ENCODE data around the gene IL10RA. TPM values are rescaled to one million over a fixed set of nuclear protein-coding genes. Genes with fewer than 3 reads are reported as not detected.

IL10RA gene
- total and polyA plus RNA-seq, 9 of the 15 experiments (the other 6 are each of a cell fraction or from before 2014, with no cell fraction given), result 0.17 to 17.3 (median 2.9) TPM

DNA sequence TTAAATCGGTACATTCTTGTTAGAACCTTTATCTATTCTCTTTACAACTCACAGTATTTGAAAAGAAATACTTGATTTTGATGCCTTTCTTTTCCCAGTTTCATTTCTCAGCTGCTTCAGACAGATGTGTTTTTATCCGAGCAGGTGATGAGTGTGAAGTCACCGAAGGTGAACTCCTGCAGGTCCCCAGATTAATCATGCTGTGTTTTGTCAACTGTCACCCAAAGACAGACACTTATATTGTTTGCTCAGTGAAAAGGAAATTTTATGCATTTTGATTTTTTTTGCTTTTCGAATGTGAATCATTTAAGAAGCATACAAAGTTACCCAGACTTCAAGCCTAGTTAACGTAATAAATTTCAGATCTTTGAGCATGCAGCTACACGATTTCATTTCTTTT is 49.2 kb upstream of the IL10RA start:
- TF ChIP-seq DACH1 (IDR thresholded peaks at IDR 0.05; ENCODE audit: partially characterized antibody) (no peak), TARDBP (IDR thresholded peaks at IDR 0.05) (no peak)
- Histone ChIP-seq H4K20me1 (replicated peaks; ENCODE audit: control insufficient read depth, insufficient read depth, low read length) (no peaks in the 10 kb centered on the region; the same call in 1 of the 2 replicates), H3K4me1 (replicated peaks in 1 of 2; ENCODE audit: control insufficient read depth in 2 of 2, insufficient read depth in 2 of 2, low read length in 2 of 2) (peaks cover 0 to 8% of the 10 kb centered on the region in 2 experiments; a peak in 1 of 5 replicates), H3K9me3 (replicated peaks; ENCODE audit: control insufficient read depth, insufficient read depth, low read depth, low read length) (no peaks in the 10 kb centered on the region), H2AFZ (ENCODE audit: low read depth, low read length) (no peak overlapping the region), H3K27me3 (ENCODE audit: control insufficient read depth in 2 of 2, insufficient read depth in 2 of 2, low read length in 2 of 2) (peaks cover 8 to 10% of the 10 kb centered on the region in 2 experiments; a peak in 1 of 5 replicates), H3K9me1 (ENCODE audit: control insufficient read depth, insufficient read depth, low read length) (no peaks in the 10 kb centered on the region), H3K27ac (ENCODE audit: extremely low read depth, low read depth, low read length) (no peak overlapping the region), H3K4me2 (ENCODE audit: insufficient read depth, low read length) (no peak overlapping the region), H3K4me3 (no peak overlapping the region), H3K79me2 (ENCODE audit: control insufficient read depth, insufficient read depth, low read length) (no peaks in the 10 kb centered on the region), H3K36me3 (ENCODE audit: control insufficient read depth, insufficient read depth, low read length) (no peaks in the 10 kb centered on the region), H3K9ac (ENCODE audit: insufficient read depth in 1 of 2, low read depth in 2 of 2, low read length in 2 of 2) (no peak overlapping the region)
- intact Hi-C loops (cut with micrococcal nuclease) (no loop called here), in situ Hi-C loops (cut with MboI) (no loop called here)
- CTCF ChIA-PET (ENCODE audit: low intra/inter-chr PET ratio), result no interaction called here
- ATAC-seq, result no peak
- no peak for FAIRE-seq
- DNase-seq (ENCODE audit: extremely low read depth in 1 of 4, low spot score in 3 of 4), result no peak
- BruUV-seq (replicated peaks), result no TSS peak
- POLR2A ChIA-PET, result interaction anchor here (0.5 to 1.5 kb wide), 3 partner anchors 10 to 90 kb away, joined by 3 to 5 read pairs (median 3); no protein-coding TSS in a partner anchor
- WGBS (ENCODE audit: insufficient coverage, low coverage, missing lambda C conversion rate), result 2% methylated on average over 6 of the region's 6 CpGs

DNA sequence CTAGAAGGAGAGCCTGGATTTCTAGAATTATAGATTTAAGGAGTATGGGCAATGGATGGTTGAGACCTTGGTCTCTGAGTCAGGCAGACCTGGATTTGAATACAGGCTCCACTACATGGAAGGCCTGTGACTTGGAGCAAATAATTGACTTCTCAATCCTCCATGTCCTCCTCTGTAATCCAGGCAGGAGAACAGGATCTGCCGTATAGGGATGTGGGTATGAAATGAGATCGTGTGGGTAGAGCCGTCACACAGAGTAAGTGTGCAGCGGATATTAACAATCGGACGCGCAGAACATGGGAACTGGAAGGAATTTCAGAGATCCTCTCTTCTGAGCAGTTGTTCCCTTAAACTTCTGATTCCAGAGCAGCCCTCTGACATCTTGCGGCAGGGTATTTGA is 45.5 kb upstream of the IL10RA start:
- no peak for ATAC-seq
- no TSS peak for BruUV-seq (replicated peaks)
- Histone ChIP-seq H4K20me1 (replicated peaks; ENCODE audit: control insufficient read depth, insufficient read depth, low read length) (no peaks in the 10 kb centered on the region; the same call in 1 of the 2 replicates), H3K27ac (ENCODE audit: extremely low read depth, low read depth, low read length) (no peak overlapping the region), H2AFZ (ENCODE audit: low read depth, low read length) (no peak overlapping the region), H3K36me3 (ENCODE audit: control insufficient read depth, insufficient read depth, low read length) (no peaks in the 10 kb centered on the region), H3K9ac (ENCODE audit: insufficient read depth in 1 of 2, low read depth in 2 of 2, low read length in 2 of 2) (no peak overlapping the region), H3K9me3 (replicated peaks; ENCODE audit: control insufficient read depth, insufficient read depth, low read depth, low read length) (no peaks in the 10 kb centered on the region), H3K4me2 (ENCODE audit: insufficient read depth, low read length) (no peak overlapping the region), H3K4me3 (no peak overlapping the region), H3K9me1 (ENCODE audit: control insufficient read depth, insufficient read depth, low read length) (no peaks in the 10 kb centered on the region), H3K79me2 (ENCODE audit: control insufficient read depth, insufficient read depth, low read length) (no peaks in the 10 kb centered on the region), H3K4me1 (replicated peaks in 1 of 2; ENCODE audit: control insufficient read depth in 2 of 2, insufficient read depth in 2 of 2, low read length in 2 of 2) (peaks cover 3 to 14% of the 10 kb centered on the region in 2 experiments; a peak in 4 of 5 replicates), H3K27me3 (ENCODE audit: control insufficient read depth in 2 of 2, insufficient read depth in 2 of 2, low read length in 2 of 2) (peaks cover 0 to 4% of the 10 kb centered on the region in 2 experiments; a peak in 1 of 5 replicates)
- 70% methylated on average over 8 of the region's 8 CpGs for WGBS (ENCODE audit: insufficient coverage, low coverage, missing lambda C conversion rate)
- ChIA-PET CTCF (ENCODE audit: low intra/inter-chr PET ratio) (no interaction called here), POLR2A (interaction anchor here (1.4 kb wide), 1 partner anchor 10 kb away, joined by 6 read pairs; no protein-coding TSS in a partner anchor)
- TF ChIP-seq ZNF583 (CRISPR knock-in tag; IDR thresholded peaks at IDR 0.05) (no peak), C11orf30 (IDR thresholded peaks at IDR 0.05; ENCODE audit: low read depth) (no peak), CBFA2T2 (conservative IDR thresholded peaks at IDR 0.05) (no peak)
- TF ChIP-seq, protein P1, sequence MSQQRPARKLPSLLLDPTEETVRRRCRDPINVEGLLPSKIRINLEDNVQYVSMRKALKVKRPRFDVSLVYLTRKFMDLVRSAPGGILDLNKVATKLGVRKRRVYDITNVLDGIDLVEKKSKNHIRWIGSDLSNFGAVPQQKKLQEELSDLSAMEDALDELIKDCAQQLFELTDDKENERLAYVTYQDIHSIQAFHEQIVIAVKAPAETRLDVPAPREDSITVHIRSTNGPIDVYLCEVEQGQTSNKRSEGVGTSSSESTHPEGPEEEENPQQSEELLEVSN (IDR thresholded peaks at IDR 0.05; ENCODE audit: borderline replicate concordance in 1 of 2, extremely low read depth in 1 of 2, insufficient read depth in 1 of 2, insufficient read length in 1 of 2, low read depth in 1 of 2, low read length in 1 of 2, poor library complexity in 1 of 2, severe bottlenecking in 1 of 2), result no peak
- no peak for FAIRE-seq
- DNase-seq (ENCODE audit: extremely low read depth in 1 of 4, low spot score in 3 of 4), result no peak
- intact Hi-C loops (cut with micrococcal nuclease), result loop anchor here (10.0 kb wide), 2 partner anchors 234 to 516 kb away; partner anchors contain the start of gene SCN2B
- in situ Hi-C loops (cut with MboI), result loop anchor here (10.0 kb wide), 1 partner anchor 96 kb away; no protein-coding TSS in a partner anchor
